Suppressor macrophage (primary cell): ENCODE data around the gene MPZL1.

Experiments
- DNase-seq, 4 experiments: peaks; one replicate each; pipeline ENCODE4 v3.0.0-alpha.2; 2020 to 2022

Gene MPZL1

GRCh38 chr1:167695756-167696561, 25.8 kb upstream of the MPZL1 start:
- peak in 3 of 4 experiments; percentile 26 to 42 (median 33) for DNase-seq

GRCh38 chr1:167697667-167698141, 24.1 kb upstream of the MPZL1 start:
- peak; percentile 72 to 86 (median 82) for DNase-seq

GRCh38 chr1:167698313-167698712, 23.5 kb upstream of the MPZL1 start:
- DNase-seq: no peak

GRCh38 chr1:167701510-167701909, 20.3 kb upstream of the MPZL1 start:
- no peak for DNase-seq

- no peak for DNase-seq
These were observed 18.2 kb upstream of the MPZL1 start for GRCh38 chr1:167703557-167703956.

- no peak for DNase-seq
These were observed 17.1 kb upstream of the MPZL1 start for GRCh38 chr1:167704715-167705114.

GRCh38 chr1:167705250-167705649, 16.5 kb upstream of the MPZL1 start:
- DNase-seq: no peak

GRCh38 chr1:167706363-167706762, 15.4 kb upstream of the MPZL1 start:
- DNase-seq: no peak

GRCh38 chr1:167706931-167707877, 14.6 kb upstream of the MPZL1 start:
- DNase-seq: no peak

GRCh38 chr1:167707942-167708341, 13.8 kb upstream of the MPZL1 start:
- DNase-seq: no peak

- peak in 3 of 4 experiments; percentile 33 to 63 (median 60) for DNase-seq
These were observed 12.8 kb upstream of the MPZL1 start for GRCh38 chr1:167708940-167709389.

- DNase-seq: no peak
These were observed 10.9 kb upstream of the MPZL1 start for GRCh38 chr1:167710836-167711235.

- no peak for DNase-seq
These were observed 10.0 kb upstream of the MPZL1 start for GRCh38 chr1:167711797-167712196.

GRCh38 chr1:167713330-167714081, 8.3 kb upstream of the MPZL1 start:
- DNase-seq: peak in 3 of 4 experiments; percentile 24 to 31 (median 27)

- DNase-seq: no peak
These were observed 7.7 kb upstream of the MPZL1 start for GRCh38 chr1:167714098-167714438.

- DNase-seq: peak; percentile 88 to 95 (median 94)
These were observed 7.2 kb upstream of the MPZL1 start for GRCh38 chr1:167714439-167715156.

- DNase-seq: peak; percentile 90 to 95 (median 93)
These were observed 6.4 kb upstream of the MPZL1 start for GRCh38 chr1:167715157-167715999.

GRCh38 chr1:167716000-167716271, 5.8 kb upstream of the MPZL1 start:
- DNase-seq: no peak

GRCh38 chr1:167717351-167717750, 4.4 kb upstream of the MPZL1 start:
- DNase-seq: peak in 2 of 4 experiments; percentile 17 to 28

- no peak for DNase-seq
These were observed 2.7 kb upstream of the MPZL1 start for GRCh38 chr1:167718914-167719691.
